ENCODE data around the gene MYO9B.
"Not testable (repeated sequence)": the region's sequence is repeated elsewhere in the genome, so short reads cannot be mapped to it uniquely, and the experiment has no call there.

Gene MYO9B

GRCh38 chr19:17090583-17090982 lies 15.0 kb downstream of the MYO9B start:
- FAIRE-seq = no peak

DNA sequence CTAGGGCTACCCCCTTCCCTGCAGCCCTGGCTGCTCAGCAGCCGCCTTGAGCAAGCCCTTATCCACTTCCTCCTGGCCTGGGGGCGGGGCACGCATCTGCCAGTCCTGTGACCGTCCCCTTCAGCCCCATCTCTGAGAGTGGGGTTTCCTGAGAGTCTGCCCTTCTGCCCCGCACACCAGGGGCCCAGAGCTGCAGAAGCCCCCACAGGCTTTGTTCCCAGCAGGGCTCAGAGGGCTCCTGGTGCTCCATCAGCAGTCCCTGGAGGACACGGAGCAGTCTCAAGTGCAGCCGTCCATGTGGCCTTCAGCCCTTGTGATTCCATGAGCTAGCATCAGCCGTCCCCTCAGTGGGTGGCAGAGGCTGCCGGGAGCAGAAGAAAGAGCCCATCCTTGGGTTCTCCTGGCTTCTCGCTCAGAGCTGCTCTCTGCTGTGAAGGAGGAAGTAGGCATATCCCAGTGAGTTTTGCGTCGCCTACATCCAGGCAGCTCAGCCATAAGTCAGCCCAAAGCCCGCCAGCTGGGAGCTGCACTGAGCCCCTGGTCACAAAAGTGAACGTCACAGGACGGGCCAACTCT lies 16.3 kb downstream of the MYO9B start:
- no peak for FAIRE-seq

GRCh38 chr19:17092696-17093095 lies 17.1 kb downstream of the MYO9B start:
- FAIRE-seq = no peak

- not testable (repeated sequence) for FAIRE-seq
These were observed 19.1 kb downstream of the MYO9B start for GRCh38 chr19:17094694-17095093.

DNA sequence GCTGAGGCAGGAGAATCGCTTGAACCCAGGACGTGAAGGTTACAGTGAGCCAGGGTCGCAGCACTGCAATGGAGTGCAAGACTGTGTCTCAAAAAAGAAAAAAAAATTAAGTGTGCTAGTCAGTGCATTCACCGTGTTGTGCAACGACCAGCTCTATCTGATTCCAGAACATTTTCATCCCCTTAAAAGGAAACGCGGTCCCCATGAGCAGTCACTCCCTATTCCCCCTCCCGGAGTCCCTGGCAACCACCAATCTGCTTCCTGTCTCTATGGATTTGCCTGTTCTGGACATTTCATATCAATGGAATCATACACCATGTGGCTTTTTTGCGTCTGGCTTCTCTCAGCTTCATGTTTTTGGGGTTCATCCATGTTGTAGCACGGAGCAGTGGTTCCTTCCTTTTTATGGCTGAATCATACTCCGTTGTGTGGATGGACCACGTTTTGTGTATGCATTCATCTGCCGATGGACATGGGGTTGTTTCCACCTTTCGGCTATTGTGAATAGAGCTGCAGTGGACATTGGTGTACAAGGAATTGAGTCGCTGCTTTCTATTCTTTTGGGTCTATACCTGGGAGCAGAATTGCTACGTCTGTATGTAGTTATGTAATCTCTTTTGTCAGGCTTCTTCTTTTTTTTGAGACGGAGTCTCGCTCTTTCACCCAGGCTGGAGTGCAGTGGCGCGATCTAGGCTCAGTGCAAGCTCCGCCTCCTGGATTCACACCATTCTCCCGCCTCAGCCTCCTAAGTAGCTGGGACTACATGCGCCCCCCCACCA lies 19.8 kb downstream of the MYO9B start:
- no peak for FAIRE-seq

DNA sequence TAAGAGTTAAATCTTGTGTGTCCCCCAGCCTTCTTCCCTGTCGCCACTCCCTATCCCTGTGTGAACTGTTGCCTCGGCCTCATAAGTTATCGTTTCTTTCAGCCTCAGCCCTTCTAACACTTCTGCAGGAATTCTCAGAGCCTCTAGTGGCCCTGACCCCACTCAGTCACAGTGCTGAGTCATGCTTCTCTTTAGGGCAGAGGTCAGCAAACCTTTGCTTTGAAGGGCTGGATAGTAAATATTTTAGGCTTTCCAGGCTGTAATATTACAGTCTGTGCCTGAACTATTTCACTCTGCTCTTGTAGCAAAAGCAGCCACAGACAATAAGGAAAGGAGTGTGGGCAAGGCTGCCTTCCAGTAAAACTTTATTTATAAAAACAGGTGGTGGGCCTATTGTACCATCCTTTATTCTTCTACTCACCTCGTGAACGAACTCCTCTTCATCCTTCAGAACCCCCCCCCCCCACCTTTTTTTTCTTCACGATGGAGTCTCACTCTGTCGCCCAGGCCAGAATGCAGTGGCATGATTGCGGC lies 22.1 kb downstream of the MYO9B start:
- FAIRE-seq = no peak

DNA sequence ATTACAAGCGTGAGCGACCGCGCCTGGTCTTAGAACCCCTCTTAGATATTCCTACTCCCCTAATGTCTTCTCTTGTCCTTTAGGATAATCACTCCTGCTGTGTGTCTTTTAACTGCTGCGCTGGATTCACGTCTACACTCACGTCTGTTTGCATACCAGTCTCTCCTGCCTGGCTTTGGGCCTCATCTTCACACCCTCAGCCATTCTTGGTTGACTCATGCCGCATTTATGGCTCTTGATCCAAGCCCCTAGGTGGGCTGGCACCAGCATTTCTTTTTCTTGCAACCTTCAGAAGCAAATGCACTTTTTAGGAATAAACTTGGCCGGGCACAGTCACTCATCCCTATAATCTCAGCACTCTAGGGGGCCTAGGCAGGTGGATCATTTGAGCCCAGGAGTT lies 22.7 kb downstream of the MYO9B start:
- FAIRE-seq = no peak

- no peak for FAIRE-seq
These were observed 26.4 kb downstream of the MYO9B start for GRCh38 chr19:17101686-17102628.

GRCh38 chr19:17103177-17103576 lies 27.6 kb downstream of the MYO9B start:
- FAIRE-seq = no peak

- FAIRE-seq = no peak
These were observed 29.1 kb downstream of the MYO9B start for GRCh38 chr19:17104679-17105078.

GRCh38 chr19:17105556-17105955 lies 30.0 kb downstream of the MYO9B start:
- no peak for FAIRE-seq

DNA sequence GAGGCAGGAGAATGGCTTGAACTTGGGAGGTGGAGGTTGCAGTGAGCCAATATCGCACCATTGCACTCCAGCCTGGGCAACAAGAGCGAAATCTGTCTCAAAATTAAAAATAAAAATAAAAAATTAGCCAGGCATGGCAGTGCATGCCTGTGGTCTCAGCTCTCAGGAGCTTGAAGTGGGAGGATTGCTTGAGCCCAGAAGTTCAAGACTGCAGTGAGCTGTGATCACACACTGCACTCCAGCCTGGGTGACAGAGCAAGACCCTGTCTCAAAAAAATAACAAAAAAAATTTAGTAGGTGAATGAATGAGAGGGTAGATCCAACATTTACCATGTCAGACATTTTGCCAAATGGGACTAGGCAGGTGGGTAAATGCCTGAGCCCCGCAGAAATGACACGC lies 31.4 kb downstream of the MYO9B start:
- FAIRE-seq = not testable (repeated sequence)

GRCh38 chr19:17107546-17108452 lies 32.2 kb downstream of the MYO9B start:
- no peak for FAIRE-seq

GRCh38 chr19:17108453-17108784 lies 32.8 kb downstream of the MYO9B start:
- no peak for FAIRE-seq

- no peak for FAIRE-seq
These were observed 33.7 kb downstream of the MYO9B start for GRCh38 chr19:17109300-17109699.

- no peak for FAIRE-seq
These were observed 34.5 kb downstream of the MYO9B start for GRCh38 chr19:17109962-17110598.

DNA sequence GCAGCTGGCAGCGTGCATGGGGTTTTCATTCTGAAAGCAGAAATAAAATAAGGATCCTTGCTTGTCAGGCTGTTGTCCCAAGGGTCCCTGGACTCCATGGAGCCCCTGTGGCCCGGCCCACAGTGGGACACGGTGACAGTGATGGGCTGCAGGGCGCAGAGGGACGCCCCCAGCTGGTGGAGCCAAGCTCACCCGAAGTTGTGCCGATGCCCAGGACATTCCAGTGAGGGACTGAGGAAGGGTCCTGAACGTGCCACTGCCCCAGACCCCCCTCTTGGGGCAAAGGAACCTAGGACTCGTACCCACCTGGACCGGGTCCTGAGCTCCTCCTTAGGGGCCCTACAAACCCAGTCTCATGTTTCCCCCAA lies 35.0 kb downstream of the MYO9B start:
- FAIRE-seq = no peak

- no peak for FAIRE-seq
These were observed 36.2 kb downstream of the MYO9B start for GRCh38 chr19:17111766-17112165.

DNA sequence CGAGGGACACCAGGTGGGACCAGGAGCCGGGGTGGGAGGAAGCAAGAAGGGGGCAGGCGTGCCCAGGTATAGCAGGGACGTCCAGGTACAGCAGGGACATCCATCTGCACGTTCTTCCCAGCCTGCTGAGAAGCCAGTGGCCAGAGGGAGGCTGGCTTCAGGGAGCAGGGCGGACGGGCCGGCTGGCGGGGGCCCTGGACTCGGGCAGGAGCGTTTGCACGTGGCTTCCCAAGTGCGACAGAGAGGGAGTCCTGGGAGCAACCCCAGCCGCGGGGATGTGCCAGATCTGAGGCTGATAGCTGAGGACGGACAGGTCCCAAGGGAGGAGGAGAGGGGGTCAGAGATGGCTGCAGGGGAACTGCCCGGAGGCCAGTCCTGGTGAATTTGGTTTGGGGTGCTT lies 36.7 kb downstream of the MYO9B start:
- no peak for FAIRE-seq

DNA sequence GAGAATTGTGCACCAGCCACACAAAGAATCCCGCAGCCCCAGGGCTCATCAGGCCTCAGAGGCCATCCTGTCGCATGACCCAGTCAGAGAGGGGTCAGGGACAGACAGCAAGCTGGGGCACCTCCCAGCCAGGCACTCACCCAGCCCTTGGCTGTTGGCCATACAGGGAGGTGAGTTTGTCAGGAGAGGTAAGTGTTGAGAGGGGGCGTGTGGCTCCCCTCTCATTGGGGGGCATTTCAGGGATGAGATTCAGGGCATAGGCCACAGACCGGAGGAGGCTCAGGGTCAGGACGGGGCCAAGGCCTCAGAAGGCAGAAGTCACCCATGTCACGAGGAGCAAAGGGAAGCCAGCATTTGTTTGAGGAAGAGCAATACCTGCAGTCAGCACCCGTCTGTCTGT lies 37.1 kb downstream of the MYO9B start:
- no peak for FAIRE-seq

DNA sequence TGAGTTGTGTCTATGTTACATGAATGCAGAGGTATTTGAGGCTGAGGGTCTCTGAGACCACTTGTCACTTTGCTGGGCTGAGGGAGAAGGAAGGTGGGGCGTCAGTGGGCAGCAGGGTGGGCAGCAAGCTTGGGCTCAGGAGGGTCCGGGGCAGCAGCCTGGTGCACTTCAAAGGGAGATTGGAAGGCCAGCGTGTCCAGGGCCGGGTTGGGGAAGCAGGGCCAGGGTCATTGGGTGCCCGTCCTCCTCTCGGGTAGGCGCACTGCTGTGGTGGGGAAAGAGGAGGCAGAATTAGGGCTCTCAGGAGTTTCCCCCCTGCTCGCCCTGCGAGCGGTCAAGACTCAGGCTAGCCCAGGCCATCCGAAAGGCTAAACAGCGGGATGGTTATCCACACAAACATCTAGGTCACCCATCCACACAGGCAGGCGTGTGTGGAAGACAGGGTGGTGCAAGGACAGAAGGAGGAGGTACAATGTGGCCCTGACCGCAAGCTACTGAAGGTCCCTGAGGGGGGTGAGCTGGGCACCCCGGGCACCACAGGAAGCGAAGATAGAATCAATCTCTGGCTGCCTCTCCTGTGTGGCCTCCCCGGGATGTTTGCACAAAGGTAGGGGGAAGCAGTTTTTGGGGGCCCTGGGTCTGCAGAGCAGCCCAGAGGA lies 37.7 kb downstream of the MYO9B start:
- no peak for FAIRE-seq

Data from TTC549 (cell line).